K562 (cell line): ENCODE measurements around the gene PHC3.

Experiments
- CREM ChIP-seq: IDR thresholded peaks from 2 replicates; pipeline ENCODE4 v1.6.1; 2014; ENCODE audit warnings: antibody characterized with exemption, low read depth
- FOXK2 ChIP-seq, 2 experiments: fragments of 450-650 bp; IDR thresholded peaks in 1 of 2; conservative IDR thresholded peaks in 1 of 2; 2 replicates each; pipeline ENCODE4 v1.6.1; 2016; ENCODE audit warnings: low read depth in 2 of 2, mild to moderate bottlenecking in 1 of 2
- FOXM1 ChIP-seq, 2 experiments: fragments of 450-650 bp in 1 of 2; sonication (generic) in 1 of 2; formaldehyde crosslinking in 1 of 2; IDR thresholded peaks; 2 replicates each; pipeline versions ENCODE4 v1.6.1 to v1.9.0; 2017 to 2022; ENCODE audit warnings: low read depth in 2 of 2, mild to moderate bottlenecking in 2 of 2, missing genetic modification reagents in 1 of 2, moderate library complexity in 1 of 2
- HIVEP1 ChIP-seq: fragments of 250-450 bp; sonication (Bioruptor Pico); IDR thresholded peaks from 2 replicates; pipeline ENCODE4 v1.4.0; 2020; ENCODE audit warnings: mild to moderate bottlenecking
- NR2C2 ChIP-seq, 2 experiments: fragments of 200-800 bp in 1 of 2; sonication (Bioruptor generic) in 1 of 2; sonication (generic) in 1 of 2; formaldehyde crosslinking in 1 of 2; IDR thresholded peaks; 2 replicates each; pipeline versions ENCODE4 v1.6.1 to v1.8.0; 2016 to 2022; ENCODE audit warnings: mild to moderate bottlenecking in 1 of 2, missing compliant biosample characterization in 1 of 2, missing genetic modification characterization in 1 of 2, missing genetic modification reagents in 1 of 2
- PTTG1 ChIP-seq: fragments of 450-650 bp; IDR thresholded peaks from 2 replicates; pipeline ENCODE4 v1.6.1; 2016; ENCODE audit warnings: low read depth, mild to moderate bottlenecking, missing genetic modification characterization, missing compliant biosample characterization
- SREBF2 ChIP-seq: sonication (generic); formaldehyde crosslinking; IDR thresholded peaks from 2 replicates; pipeline ENCODE4 v1.4.0; 2020; ENCODE audit warnings: mild to moderate bottlenecking, missing genetic modification reagents
- TAF1 ChIP-seq: IDR thresholded peaks from 2 replicates; pipeline ENCODE4 v1.6.1; 2011; ENCODE audit warnings: mild to moderate bottlenecking, low read length, moderate library complexity; ENCODE audit not compliant: insufficient read depth, control insufficient read depth, severe bottlenecking; ENCODE audit errors: extremely low read depth
- TCF7L2 ChIP-seq: fragments of 150-350 bp; IDR thresholded peaks from 2 replicates; pipeline ENCODE4 v1.6.1; 2016; ENCODE audit warnings: low read depth, mild to moderate bottlenecking, low read length, moderate library complexity
- THAP7 ChIP-seq: fragments of 250-450 bp; sonication (Bioruptor Pico); IDR thresholded peaks from 2 replicates; pipeline ENCODE4 v1.5.0; 2021
- THRAP3 ChIP-seq: fragments of 450-650 bp; IDR thresholded peaks from 2 replicates; pipeline ENCODE4 v1.6.1; 2016; ENCODE audit warnings: mild to moderate bottlenecking, inconsistent platforms, borderline replicate concordance
- TF ChIP-seq, protein P1 (sequence below), 3 experiments: IDR thresholded peaks in 2 of 3; conservative IDR thresholded peaks in 1 of 3; 2 replicates each; pipeline ENCODE4 v1.5.1; 2011 to 2012; ENCODE audit warnings: low read length in 3 of 3, mild to moderate bottlenecking in 3 of 3, control low read depth in 2 of 3, improper control_type of control experiment in 1 of 3, inconsistent platforms in 1 of 3, low read depth in 1 of 3, mixed read lengths in 1 of 3, moderate library complexity in 1 of 3; ENCODE audit not compliant: insufficient read depth in 2 of 3
- TF ChIP-seq, protein P2 (sequence below), 2 experiments: fragments of 450-650 bp in 1 of 2; sonication (generic) in 1 of 2; formaldehyde crosslinking in 1 of 2; IDR thresholded peaks; 2 replicates each; pipeline versions ENCODE4 v1.7.1 to v1.9.0; 2016 to 2022; ENCODE audit warnings: inconsistent platforms in 1 of 2, mild to moderate bottlenecking in 1 of 2, missing genetic modification reagents in 1 of 2

- TF ChIP-seq HIVEP1 (CRISPR knock-in tag) (no peak), FOXK2 (conservative IDR thresholded peaks at IDR 0.05 in 1 of 2, IDR thresholded peaks at IDR 0.05 in 1 of 2; ENCODE audit: low read depth in 2 of 2) (no peak), PTTG1 (no peak), FOXM1 (IDR thresholded peaks at IDR 0.05; ENCODE audit: low read depth) (no peak), FOXM1 (CRISPR knock-in tag; IDR thresholded peaks at IDR 0.05; ENCODE audit: low read depth) (no peak), SREBF2 (CRISPR knock-in tag) (no peak), TAF1 (no peak), CREM (no peak), THRAP3 (no peak), TCF7L2 (no peak), NR2C2 (CRISPR knock-in tag; IDR thresholded peaks at IDR 0.05) (no peak), NR2C2 (tag; IDR thresholded peaks at IDR 0.05) (no peak), THAP7 (no peak)
- TF ChIP-seq, protein P1, sequence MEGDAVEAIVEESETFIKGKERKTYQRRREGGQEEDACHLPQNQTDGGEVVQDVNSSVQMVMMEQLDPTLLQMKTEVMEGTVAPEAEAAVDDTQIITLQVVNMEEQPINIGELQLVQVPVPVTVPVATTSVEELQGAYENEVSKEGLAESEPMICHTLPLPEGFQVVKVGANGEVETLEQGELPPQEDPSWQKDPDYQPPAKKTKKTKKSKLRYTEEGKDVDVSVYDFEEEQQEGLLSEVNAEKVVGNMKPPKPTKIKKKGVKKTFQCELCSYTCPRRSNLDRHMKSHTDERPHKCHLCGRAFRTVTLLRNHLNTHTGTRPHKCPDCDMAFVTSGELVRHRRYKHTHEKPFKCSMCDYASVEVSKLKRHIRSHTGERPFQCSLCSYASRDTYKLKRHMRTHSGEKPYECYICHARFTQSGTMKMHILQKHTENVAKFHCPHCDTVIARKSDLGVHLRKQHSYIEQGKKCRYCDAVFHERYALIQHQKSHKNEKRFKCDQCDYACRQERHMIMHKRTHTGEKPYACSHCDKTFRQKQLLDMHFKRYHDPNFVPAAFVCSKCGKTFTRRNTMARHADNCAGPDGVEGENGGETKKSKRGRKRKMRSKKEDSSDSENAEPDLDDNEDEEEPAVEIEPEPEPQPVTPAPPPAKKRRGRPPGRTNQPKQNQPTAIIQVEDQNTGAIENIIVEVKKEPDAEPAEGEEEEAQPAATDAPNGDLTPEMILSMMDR (IDR thresholded peaks at IDR 0.05 in 2 of 3, conservative IDR thresholded peaks at IDR 0.05 in 1 of 3; ENCODE audit: insufficient read depth in 2 of 3, low read depth in 1 of 3, low read length in 3 of 3), result no peak
- TF ChIP-seq, protein P2, sequence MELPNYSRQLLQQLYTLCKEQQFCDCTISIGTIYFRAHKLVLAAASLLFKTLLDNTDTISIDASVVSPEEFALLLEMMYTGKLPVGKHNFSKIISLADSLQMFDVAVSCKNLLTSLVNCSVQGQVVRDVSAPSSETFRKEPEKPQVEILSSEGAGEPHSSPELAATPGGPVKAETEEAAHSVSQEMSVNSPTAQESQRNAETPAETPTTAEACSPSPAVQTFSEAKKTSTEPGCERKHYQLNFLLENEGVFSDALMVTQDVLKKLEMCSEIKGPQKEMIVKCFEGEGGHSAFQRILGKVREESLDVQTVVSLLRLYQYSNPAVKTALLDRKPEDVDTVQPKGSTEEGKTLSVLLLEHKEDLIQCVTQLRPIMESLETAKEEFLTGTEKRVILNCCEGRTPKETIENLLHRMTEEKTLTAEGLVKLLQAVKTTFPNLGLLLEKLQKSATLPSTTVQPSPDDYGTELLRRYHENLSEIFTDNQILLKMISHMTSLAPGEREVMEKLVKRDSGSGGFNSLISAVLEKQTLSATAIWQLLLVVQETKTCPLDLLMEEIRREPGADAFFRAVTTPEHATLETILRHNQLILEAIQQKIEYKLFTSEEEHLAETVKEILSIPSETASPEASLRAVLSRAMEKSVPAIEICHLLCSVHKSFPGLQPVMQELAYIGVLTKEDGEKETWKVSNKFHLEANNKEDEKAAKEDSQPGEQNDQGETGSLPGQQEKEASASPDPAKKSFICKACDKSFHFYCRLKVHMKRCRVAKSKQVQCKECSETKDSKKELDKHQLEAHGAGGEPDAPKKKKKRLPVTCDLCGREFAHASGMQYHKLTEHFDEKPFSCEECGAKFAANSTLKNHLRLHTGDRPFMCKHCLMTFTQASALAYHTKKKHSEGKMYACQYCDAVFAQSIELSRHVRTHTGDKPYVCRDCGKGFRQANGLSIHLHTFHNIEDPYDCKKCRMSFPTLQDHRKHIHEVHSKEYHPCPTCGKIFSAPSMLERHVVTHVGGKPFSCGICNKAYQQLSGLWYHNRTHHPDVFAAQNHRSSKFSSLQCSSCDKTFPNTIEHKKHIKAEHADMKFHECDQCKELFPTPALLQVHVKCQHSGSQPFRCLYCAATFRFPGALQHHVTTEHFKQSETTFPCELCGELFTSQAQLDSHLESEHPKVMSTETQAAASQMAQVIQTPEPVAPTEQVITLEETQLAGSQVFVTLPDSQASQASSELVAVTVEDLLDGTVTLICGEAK (IDR thresholded peaks at IDR 0.05), result no peak
- TF ChIP-seq, protein P2 (CRISPR knock-in tag; IDR thresholded peaks at IDR 0.05), result no peak
Observed at GRCh38 chr3:170109579-170110293, 71.8 kb downstream of the PHC3 start.
